DOHH2 (cell line): Measurements from ENCODE around the gene C14orf180.

Source experiments
- CTCF ChIP-seq: fragments of 200-600 bp; sonication (generic); IDR thresholded peaks from one replicate; pipeline ENCODE4 v1.5.1; 2014; ENCODE audit warnings: antibody characterized with exemption, mild to moderate bottlenecking, low read depth, low read length; ENCODE audit not compliant: poor library complexity, severe bottlenecking
- EZH2phosphoT487 ChIP-seq: fragments of 200-600 bp; sonication (generic); IDR thresholded peaks from 2 replicates; pipeline ENCODE4 v1.6.1; 2017; ENCODE audit warnings: borderline replicate concordance, mild to moderate bottlenecking, antibody characterized with exemption, low read length, moderate library complexity, mixed read lengths

- TF ChIP-seq CTCF: no peak
- no peak for TF ChIP-seq EZH2phosphoT487
These were observed 24.3 kb downstream of the C14orf180 start for GRCh38 chr14:104603711-104604401.
